HCT116 (cell line): Measurements from ENCODE around the gene EFS. TPM values are rescaled to one million over a fixed set of nuclear protein-coding genes. Genes with fewer than 3 reads are reported as not detected.

Experiments used
- ATAC-seq: fragments of 200-7000 bp; cut with Tn5 transposase; 2 replicates; pipeline ENCODE4 v1.9.1; 2020; ENCODE audit warnings: mild to moderate bottlenecking, moderate library complexity
- BruUV-seq: library from RNA; stranded (reverse); fragments of 400-500 nt; replicated peaks from 2 replicates; lab custom pipeline; 2021; lab: Mats Ljungman, UMichigan
- CTCF ChIA-PET: fragments of 300-600 bp; sonication (Branson Sonifier 250); formaldehyde crosslinking; loops from one replicate; lab custom pipeline; 2021; ENCODE audit warnings: antibody characterized with exemption; lab: Charles Lee
- POLR2A ChIA-PET: fragments of 300-600, 350-600 bp; sonication (Branson Sonifier 250); formaldehyde crosslinking; loops from one replicate; lab custom pipeline; 2021; ENCODE audit warnings: antibody characterized with exemption; lab: Charles Lee
- RAD21 ChIA-PET, 2 experiments: fragments of 300-600 bp; sonication (Branson Sonifier 250); formaldehyde crosslinking; loops; one replicate each; lab custom pipeline; 2023; ENCODE audit warnings: low total read pairs in 2 of 2; ENCODE audit not compliant: uncharacterized antibody in 2 of 2, unreplicated experiment in 2 of 2, low non-redundant PET in 1 of 2; lab: Charles Lee
- DNase-seq: peaks from one replicate; pipeline ENCODE4 v3.0.0-alpha.2; 2010; ENCODE audit warnings: low read depth, low spot score
- H2AFZ ChIP-seq: fragments of 200-600 bp; shearing (Covaris generic), sonication (generic); 2 replicates; pipeline ENCODE4 v1.6.1; 2017; ENCODE audit warnings: low read depth, mixed run types, mixed read lengths, antibody characterized with exemption, low read length; ENCODE audit not compliant: poor library complexity, severe bottlenecking
- H3K27ac ChIP-seq: 2 replicates; pipeline ENCODE4 v1.5.1; 2012; ENCODE audit warnings: low read depth, low read length
- H3K27me3 ChIP-seq: fragments of 200-600 bp; sonication (generic); 2 replicates; pipeline ENCODE4 v1.6.1; 2016; ENCODE audit warnings: mixed run types, low read length, mixed read lengths; ENCODE audit not compliant: insufficient read depth
- H3K36me3 ChIP-seq, 2 experiments: fragments of 200-500 bp in 1 of 2; fragments of 200-600 bp in 1 of 2; sonication (Bioruptor generic) in 1 of 2; sonication (generic) in 1 of 2; 2 replicates each; pipeline versions ENCODE4 v1.5.1 to v1.6.1; 2014 to 2016; ENCODE audit warnings: low read length in 2 of 2, inconsistent platforms in 1 of 2, mixed read lengths in 1 of 2, mixed run types in 1 of 2; ENCODE audit not compliant: insufficient read depth in 2 of 2, control insufficient read depth in 1 of 2
- H3K4me1 ChIP-seq, 2 experiments: fragments of 200-600 bp in 1 of 2; sonication (generic) in 1 of 2; 2 replicates each; pipeline versions ENCODE4 v1.5.1 to v1.6.1; 2012 to 2017; ENCODE audit warnings: low read length in 2 of 2, inconsistent platforms in 1 of 2, mild to moderate bottlenecking in 1 of 2, mixed read lengths in 1 of 2, mixed run types in 1 of 2, moderate library complexity in 1 of 2; ENCODE audit not compliant: insufficient read depth in 2 of 2, control insufficient read depth in 1 of 2
- H3K4me2 ChIP-seq: fragments of 200-600 bp; sonication (generic); 2 replicates; pipeline ENCODE4 v1.6.1; 2017; ENCODE audit warnings: mixed run types, low read length, mixed read lengths
- H3K4me3 ChIP-seq, 2 experiments: fragments of 200-600 bp in 1 of 2; sonication (generic) in 1 of 2; replicated peaks in 1 of 2; 2 replicates each; pipeline ENCODE4 v1.5.1; 2011 to 2016; ENCODE audit warnings: low read length in 2 of 2, control low read depth in 1 of 2, low read depth in 1 of 2, mild to moderate bottlenecking in 1 of 2, mixed read lengths in 1 of 2, mixed run types in 1 of 2
- H3K79me2 ChIP-seq: fragments of 200-600 bp; sonication (generic); 2 replicates; pipeline ENCODE4 v1.6.1; 2017; ENCODE audit warnings: mild to moderate bottlenecking, mixed run types, low read length, moderate library complexity, mixed read lengths; ENCODE audit not compliant: insufficient read depth
- H3K9ac ChIP-seq: fragments of 200-600 bp; sonication (generic); 2 replicates; pipeline ENCODE4 v1.6.1; 2016; ENCODE audit warnings: low read length, mixed read lengths
- H3K9me2 ChIP-seq: fragments of 200-600 bp; sonication (generic), shearing (Covaris generic); 2 replicates; pipeline ENCODE4 v1.6.1; 2017; ENCODE audit warnings: mixed run types, mild to moderate bottlenecking, moderate library complexity; ENCODE audit not compliant: insufficient read depth
- H3K9me3 ChIP-seq, 2 experiments: fragments of 200-500 bp in 1 of 2; fragments of 200-600 bp in 1 of 2; sonication (Bioruptor generic) in 1 of 2; sonication (generic) in 1 of 2; 2 replicates each; pipeline ENCODE4 v1.6.1; 2014 to 2017; ENCODE audit warnings: low read length in 2 of 2, mixed read lengths in 2 of 2, inconsistent platforms in 1 of 2, low read depth in 1 of 2, mild to moderate bottlenecking in 1 of 2, mixed run types in 1 of 2, moderate library complexity in 1 of 2; ENCODE audit not compliant: control insufficient read depth in 1 of 2, insufficient read depth in 1 of 2
- H4K20me1 ChIP-seq: fragments of 200-600 bp; sonication (generic), shearing (Covaris generic); 2 replicates; pipeline ENCODE4 v1.6.1; 2017; ENCODE audit warnings: mixed run types, mild to moderate bottlenecking, moderate library complexity; ENCODE audit not compliant: insufficient read depth
- CBX3 ChIP-seq: IDR thresholded peaks from 2 replicates; pipeline ENCODE4 v1.6.1; 2012; ENCODE audit warnings: low read depth
- EGR1 ChIP-seq: IDR thresholded peaks from 2 replicates; pipeline ENCODE4 v1.6.1; 2012; ENCODE audit warnings: low read depth
- EZH2phosphoT487 ChIP-seq: fragments of 200-600 bp; IDR thresholded peaks from 2 replicates; pipeline ENCODE4 v1.6.1; 2018; ENCODE audit warnings: antibody characterized with exemption, borderline replicate concordance
- FOSL1 ChIP-seq: IDR thresholded peaks from 2 replicates; pipeline ENCODE4 v1.6.1; 2012; ENCODE audit warnings: low read depth
- JUND ChIP-seq: IDR thresholded peaks from 2 replicates; pipeline ENCODE4 v1.6.1; 2012
- POLR2A ChIP-seq: IDR thresholded peaks from 2 replicates; pipeline ENCODE4 v1.7.0; 2011; ENCODE audit warnings: borderline replicate concordance; ENCODE audit not compliant: insufficient read depth, insufficient read length; ENCODE audit errors: extremely low read depth
- POLR2AphosphoS5 ChIP-seq: IDR thresholded peaks from 2 replicates; pipeline ENCODE4 v1.6.1; 2011; ENCODE audit warnings: mild to moderate bottlenecking, low read depth, low read length, moderate library complexity
- RAD21 ChIP-seq: IDR thresholded peaks from 2 replicates; pipeline ENCODE4 v1.6.1; 2012; ENCODE audit warnings: low read depth, mild to moderate bottlenecking
- SP1 ChIP-seq: IDR thresholded peaks from 2 replicates; pipeline ENCODE4 v1.6.1; 2012; ENCODE audit warnings: low read depth
- SRF ChIP-seq: IDR thresholded peaks from 2 replicates; pipeline ENCODE4 v1.6.1; 2012; ENCODE audit warnings: low read depth
- TCF7L2 ChIP-seq: IDR thresholded peaks from 2 replicates; pipeline ENCODE4 v1.7.0; 2011; ENCODE audit warnings: borderline replicate concordance, inconsistent platforms; ENCODE audit not compliant: insufficient read depth, insufficient read length; ENCODE audit errors: extremely low read depth
- ZNF274 ChIP-seq: fragments of 200-500 bp; sonication (Bioruptor generic); IDR thresholded peaks from 2 replicates; pipeline ENCODE4 v1.6.1; 2014; ENCODE audit warnings: mild to moderate bottlenecking, low read depth, low read length, inconsistent platforms
- intact Hi-C: fragments of 100-400 bp; cut with micrococcal nuclease; formaldehyde crosslinking; loops from 2 replicates; pipeline ENCODE4 v1.10.0; 2022
- total RNA-seq: library from RNA; stranded (reverse); gene quantifications from one replicate; pipeline ENCODE4 v1.2.1, GENCODE V29; 2021; ENCODE audit not compliant: unreplicated experiment
- TF ChIP-seq, protein P1 (sequence below): IDR thresholded peaks from 2 replicates; pipeline ENCODE4 v1.6.1; 2012
- TF ChIP-seq, protein P2 (sequence below): IDR thresholded peaks from 2 replicates; pipeline ENCODE4 v1.6.1; 2011; ENCODE audit warnings: mild to moderate bottlenecking, low read length, moderate library complexity; ENCODE audit not compliant: insufficient replicate concordance; ENCODE audit errors: extremely low read depth
- TF ChIP-seq, protein P3 (sequence below), 3 experiments: fragments of 200-600 bp in 1 of 3; sonication (generic) in 1 of 3; IDR thresholded peaks in 2 of 3; conservative IDR thresholded peaks in 1 of 3; 2 replicates each; pipeline ENCODE4 v1.5.1; 2012 to 2017; ENCODE audit warnings: low read depth in 2 of 3, low read length in 2 of 3, antibody characterized with exemption in 1 of 3, borderline replicate concordance in 1 of 3, control low read depth in 1 of 3, mild to moderate bottlenecking in 1 of 3, mixed read lengths in 1 of 3, mixed run types in 1 of 3, moderate library complexity in 1 of 3; ENCODE audit not compliant: insufficient read depth in 1 of 3

Gene EFS
- total RNA-seq, 1 experiment from 2014 or later = 0.10 TPM

DNA sequence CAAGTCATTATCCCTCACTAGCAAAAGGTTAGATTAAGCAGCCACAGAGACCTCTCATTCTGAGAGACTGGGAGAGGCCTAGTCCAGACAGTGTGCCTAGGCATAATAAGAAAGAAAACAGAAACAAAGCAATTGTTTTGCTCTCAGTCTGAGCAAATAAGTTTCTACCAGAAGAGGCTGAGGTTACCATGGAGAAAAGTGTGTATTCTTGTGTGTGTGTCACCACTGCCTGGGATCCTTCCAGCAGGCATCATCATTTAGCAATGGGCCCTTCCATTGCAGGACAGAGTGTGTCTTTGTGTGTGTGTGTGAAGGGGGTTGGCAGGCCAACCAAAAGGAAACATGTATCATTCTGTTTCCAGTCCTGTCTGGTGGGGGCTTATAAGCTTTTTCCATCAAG, 3.7 kb downstream of the EFS start:
- CTCF ChIA-PET = interaction anchor here (1.1 to 2.8 kb wide), 5 partner anchors 16 to 293 kb away, joined by 4 to 14 read pairs (median 5); no protein-coding TSS in a partner anchor
- Histone ChIP-seq H3K4me1 (no peaks in the 10 kb centered on the region), H3K4me2 (no peak overlapping the region), H3K27me3 (0 out of 2 replicates have a peak, but pooled peaks cover 3% of the 10 kb centered on the region), H3K4me3 (no peak overlapping the region), H3K9ac (no peak overlapping the region), H4K20me1 (no peaks in the 10 kb centered on the region), H3K9me3 (no peaks in the 10 kb centered on the region), H3K27ac (no peak overlapping the region), H2AFZ (no peak overlapping the region), H3K36me3 (no peaks in the 10 kb centered on the region), H3K9me2 (no peaks in the 10 kb centered on the region), H3K79me2 (no peaks in the 10 kb centered on the region)
- TF ChIP-seq, protein P1, sequence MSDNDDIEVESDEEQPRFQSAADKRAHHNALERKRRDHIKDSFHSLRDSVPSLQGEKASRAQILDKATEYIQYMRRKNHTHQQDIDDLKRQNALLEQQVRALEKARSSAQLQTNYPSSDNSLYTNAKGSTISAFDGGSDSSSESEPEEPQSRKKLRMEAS = no peak
- TF ChIP-seq POLR2A (no peak), CBX3 (no peak), SP1 (no peak), SRF (no peak), JUND (no peak), FOSL1 (no peak), ZNF274 (no peak), TCF7L2 (no peak), RAD21 (no peak), POLR2AphosphoS5 (no peak), EZH2phosphoT487 (no peak), EGR1 (no peak)
- TF ChIP-seq, protein P2, sequence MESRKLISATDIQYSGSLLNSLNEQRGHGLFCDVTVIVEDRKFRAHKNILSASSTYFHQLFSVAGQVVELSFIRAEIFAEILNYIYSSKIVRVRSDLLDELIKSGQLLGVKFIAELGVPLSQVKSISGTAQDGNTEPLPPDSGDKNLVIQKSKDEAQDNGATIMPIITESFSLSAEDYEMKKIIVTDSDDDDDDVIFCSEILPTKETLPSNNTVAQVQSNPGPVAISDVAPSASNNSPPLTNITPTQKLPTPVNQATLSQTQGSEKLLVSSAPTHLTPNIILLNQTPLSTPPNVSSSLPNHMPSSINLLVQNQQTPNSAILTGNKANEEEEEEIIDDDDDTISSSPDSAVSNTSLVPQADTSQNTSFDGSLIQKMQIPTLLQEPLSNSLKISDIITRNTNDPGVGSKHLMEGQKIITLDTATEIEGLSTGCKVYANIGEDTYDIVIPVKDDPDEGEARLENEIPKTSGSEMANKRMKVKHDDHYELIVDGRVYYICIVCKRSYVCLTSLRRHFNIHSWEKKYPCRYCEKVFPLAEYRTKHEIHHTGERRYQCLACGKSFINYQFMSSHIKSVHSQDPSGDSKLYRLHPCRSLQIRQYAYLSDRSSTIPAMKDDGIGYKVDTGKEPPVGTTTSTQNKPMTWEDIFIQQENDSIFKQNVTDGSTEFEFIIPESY = no peak
- TF ChIP-seq, protein P3, sequence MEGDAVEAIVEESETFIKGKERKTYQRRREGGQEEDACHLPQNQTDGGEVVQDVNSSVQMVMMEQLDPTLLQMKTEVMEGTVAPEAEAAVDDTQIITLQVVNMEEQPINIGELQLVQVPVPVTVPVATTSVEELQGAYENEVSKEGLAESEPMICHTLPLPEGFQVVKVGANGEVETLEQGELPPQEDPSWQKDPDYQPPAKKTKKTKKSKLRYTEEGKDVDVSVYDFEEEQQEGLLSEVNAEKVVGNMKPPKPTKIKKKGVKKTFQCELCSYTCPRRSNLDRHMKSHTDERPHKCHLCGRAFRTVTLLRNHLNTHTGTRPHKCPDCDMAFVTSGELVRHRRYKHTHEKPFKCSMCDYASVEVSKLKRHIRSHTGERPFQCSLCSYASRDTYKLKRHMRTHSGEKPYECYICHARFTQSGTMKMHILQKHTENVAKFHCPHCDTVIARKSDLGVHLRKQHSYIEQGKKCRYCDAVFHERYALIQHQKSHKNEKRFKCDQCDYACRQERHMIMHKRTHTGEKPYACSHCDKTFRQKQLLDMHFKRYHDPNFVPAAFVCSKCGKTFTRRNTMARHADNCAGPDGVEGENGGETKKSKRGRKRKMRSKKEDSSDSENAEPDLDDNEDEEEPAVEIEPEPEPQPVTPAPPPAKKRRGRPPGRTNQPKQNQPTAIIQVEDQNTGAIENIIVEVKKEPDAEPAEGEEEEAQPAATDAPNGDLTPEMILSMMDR (IDR thresholded peaks at IDR 0.05 in 2 of 3, conservative IDR thresholded peaks at IDR 0.05 in 1 of 3; ENCODE audit: borderline replicate concordance in 1 of 3, insufficient read depth in 1 of 3, low read depth in 2 of 3, low read length in 2 of 3) = no peak
- BruUV-seq = no TSS peak
- no peak for DNase-seq
- no peak for ATAC-seq
- POLR2A ChIA-PET = no interaction called here
- intact Hi-C loops = no loop called here
- RAD21 ChIA-PET = no interaction called here
